GM21825 (cell line): Measurements from ENCODE around the gene MSL1.

Source experiments
- ATAC-seq: cut with Tn5 transposase; IDR thresholded peaks from one replicate; pipeline ENCODE4 v1.9.1; 2021; ENCODE audit warnings: mild to moderate bottlenecking, moderate library complexity; ENCODE audit not compliant: unreplicated experiment

Gene MSL1

GRCh38 chr17:40121181-40122135, at the start of gene MSL1:
MSL1 (plus strand) TSS chr17:40121971; CDS start chr17:40122613, 642 bp downstream.
- ATAC-seq: no peak

- ATAC-seq: no peak
Observed at GRCh38 chr17:40072040-40072734, 49.6 kb upstream of the MSL1 start.

- ATAC-seq: no peak
Observed at GRCh38 chr17:40072735-40073346, 48.9 kb upstream of the MSL1 start.

GRCh38 chr17:40073454-40074174, 48.2 kb upstream of the MSL1 start:
- no peak for ATAC-seq

- no peak for ATAC-seq
Observed at GRCh38 chr17:40074175-40074512, 47.6 kb upstream of the MSL1 start.

- no peak for ATAC-seq
Observed at GRCh38 chr17:40074871-40075200, 46.9 kb upstream of the MSL1 start.

- ATAC-seq: no peak
Observed at GRCh38 chr17:40075201-40075941, 46.4 kb upstream of the MSL1 start.

- ATAC-seq: no peak
Observed at GRCh38 chr17:40075942-40076498, 45.8 kb upstream of the MSL1 start.

GRCh38 chr17:40076591-40076990, 45.2 kb upstream of the MSL1 start:
- no peak for ATAC-seq

- ATAC-seq: no peak
Observed at GRCh38 chr17:40079545-40079944, 42.2 kb upstream of the MSL1 start.

GRCh38 chr17:40084477-40084876, 37.3 kb upstream of the MSL1 start:
- ATAC-seq: no peak

- ATAC-seq: no peak
Observed at GRCh38 chr17:40086150-40087044, 35.4 kb upstream of the MSL1 start.

- no peak for ATAC-seq
Observed at GRCh38 chr17:40087049-40087794, 34.5 kb upstream of the MSL1 start.

- ATAC-seq: no peak
Observed at GRCh38 chr17:40087903-40088718, 33.7 kb upstream of the MSL1 start.

GRCh38 chr17:40089077-40089895, 32.5 kb upstream of the MSL1 start:
- ATAC-seq: no peak

GRCh38 chr17:40090237-40091119, 31.3 kb upstream of the MSL1 start:
- ATAC-seq: no peak
